ENCODE data around the gene SH3GL2. TPM values are rescaled to one million over a fixed set of nuclear protein-coding genes. Genes with fewer than 3 reads are reported as not detected.

SH3GL2 gene
- total RNA-seq, 4 donors from 2014 or later, result 0.20 to 0.41 (median 0.32) TPM; not detected in 1

- Histone ChIP-seq H3K27me3 (no peaks in the 10 kb centered on the region), H3K4me1 (no peaks in the 10 kb centered on the region), H3K4me3 (no peak overlapping the region), H3K27ac (no peak overlapping the region), H3K9me3 (no peaks in the 10 kb centered on the region), H3K36me3 (no peaks in the 10 kb centered on the region)
- DNase-seq, result no peak
- intact Hi-C loops (cut with DNase I; ENCODE audit: low total_unique reads) (no loop called here), in situ Hi-C loops (cut with MboI; ENCODE audit: low pct_ligation_motif_present in 1 of 4, low pct_unique_long_range_greater_than_20kb in 1 of 4, low sequenced_read_pairs in 3 of 4) (no loop called here)
- TF ChIP-seq EP300 (IDR thresholded peaks at IDR 0.05; ENCODE audit: low read depth), result no peak
- no peak for TF ChIP-seq POLR2A (IDR thresholded peaks at IDR 0.05)
- no peak for TF ChIP-seq CTCF (IDR thresholded peaks at IDR 0.05)
- TF ChIP-seq POLR2AphosphoS5 (IDR thresholded peaks at IDR 0.05), result no peak
- WGBS, 2 donors (ENCODE audit: low coverage in 1 of 2), result 23 to 29% methylated on average over 2 of the region's 2 CpGs
Observed at GRCh38 chr9:17556935-17557334, 21.9 kb upstream of the SH3GL2 start.

GRCh38 chr9:17571825-17572224 lies 7.0 kb upstream of the SH3GL2 start:
- no peaks in the 10 kb centered on the region for H3K4me1 ChIP-seq
- TF ChIP-seq EP300 (IDR thresholded peaks at IDR 0.05; ENCODE audit: low read depth) (no peak), POLR2AphosphoS5 (IDR thresholded peaks at IDR 0.05) (no peak), CTCF (IDR thresholded peaks at IDR 0.05) (no peak), POLR2A (IDR thresholded peaks at IDR 0.05) (no peak)
- no peak for DNase-seq
- peaks cover 1% of the 10 kb centered on the region for H3K27me3 ChIP-seq
- no peak overlapping the region for H3K27ac ChIP-seq
- in situ Hi-C loops (cut with MboI; ENCODE audit: low pct_ligation_motif_present in 1 of 4, low pct_unique_long_range_greater_than_20kb in 1 of 4, low sequenced_read_pairs in 3 of 4) (no loop called here), intact Hi-C loops (cut with DNase I; ENCODE audit: low total_unique reads) (no loop called here)
- H3K4me3 ChIP-seq, result no peak overlapping the region
- H3K9me3 ChIP-seq, result no peaks in the 10 kb centered on the region
- WGBS, 2 donors (ENCODE audit: low coverage in 1 of 2), result 75 to 83% methylated on average over 5 of the region's 5 CpGs
- H3K36me3 ChIP-seq, result no peaks in the 10 kb centered on the region

GRCh38 chr9:17574342-17574741 lies 4.5 kb upstream of the SH3GL2 start:
- H3K9me3 ChIP-seq, result no peaks in the 10 kb centered on the region
- no peak for DNase-seq
- no peak overlapping the region for H3K4me3 ChIP-seq
- 60 to 61% methylated on average over 2 of the region's 2 CpGs for WGBS, 2 donors (ENCODE audit: low coverage in 1 of 2)
- in situ Hi-C loops (cut with MboI; ENCODE audit: low pct_ligation_motif_present in 1 of 4, low pct_unique_long_range_greater_than_20kb in 1 of 4, low sequenced_read_pairs in 3 of 4) (no loop called here), intact Hi-C loops (cut with DNase I; ENCODE audit: low total_unique reads) (no loop called here)
- TF ChIP-seq CTCF (IDR thresholded peaks at IDR 0.05), result no peak
- TF ChIP-seq POLR2AphosphoS5 (IDR thresholded peaks at IDR 0.05), result no peak
- TF ChIP-seq POLR2A (IDR thresholded peaks at IDR 0.05), result no peak
- no peak for TF ChIP-seq EP300 (IDR thresholded peaks at IDR 0.05; ENCODE audit: low read depth)
- H3K36me3 ChIP-seq, result no peaks in the 10 kb centered on the region
- H3K4me1 ChIP-seq, result peaks cover 0 to 9% (median 6%) of the 10 kb centered on the region in 4 donors
- peaks cover 27% of the 10 kb centered on the region for H3K27me3 ChIP-seq
- no peak overlapping the region for H3K27ac ChIP-seq

DNA sequence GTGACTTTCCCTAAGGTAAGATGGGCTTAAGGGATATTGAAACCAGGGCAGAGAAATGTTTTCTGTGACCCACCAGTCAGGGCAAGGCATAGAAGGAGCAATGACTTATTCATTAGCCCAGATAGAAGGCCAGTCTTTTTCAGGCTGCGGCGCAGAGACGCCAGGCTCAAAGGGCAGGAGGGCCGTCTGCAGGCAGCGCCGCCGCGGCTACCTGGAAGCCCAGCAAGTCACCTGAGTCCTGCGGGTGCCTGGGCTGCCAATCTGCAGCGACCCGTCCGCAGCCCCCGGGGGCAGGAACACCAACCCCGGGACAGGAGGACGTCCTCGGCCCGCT lies 322 bp upstream of the SH3GL2 start:
- WGBS, 2 donors (ENCODE audit: low coverage in 1 of 2), result 22% methylated on average over 7 of the region's 17 CpGs; no CpG with 5 or more reads in 1 of the 2 donors
- intact Hi-C loops (cut with DNase I; ENCODE audit: low total_unique reads), result no loop called here
- peaks cover 0 to 12% (median 11%) of the 10 kb centered on the region in 4 donors for H3K4me1 ChIP-seq
- H3K27me3 ChIP-seq, result peaks cover 62% of the 10 kb centered on the region
- TF ChIP-seq EP300 (IDR thresholded peaks at IDR 0.05; ENCODE audit: low read depth), result no peak
- no peak for TF ChIP-seq CTCF (IDR thresholded peaks at IDR 0.05)
- TF ChIP-seq POLR2AphosphoS5 (IDR thresholded peaks at IDR 0.05), result no peak
- TF ChIP-seq POLR2A (IDR thresholded peaks at IDR 0.05), result no peak
- in situ Hi-C loops (cut with MboI; ENCODE audit: low pct_ligation_motif_present in 1 of 4, low pct_unique_long_range_greater_than_20kb in 1 of 4, low sequenced_read_pairs in 3 of 4), result no loop called here
- peak overlapping the region in 3 of 4 donors; percentile 37 to 55 (median 54) for H3K4me3 ChIP-seq
- H3K27ac ChIP-seq, result no peak overlapping the region
- DNase-seq, result no peak
- no peaks in the 10 kb centered on the region for H3K9me3 ChIP-seq
- no peaks in the 10 kb centered on the region for H3K36me3 ChIP-seq

Data from transverse colon (tissue), 4 donors.